ENCODE data around the gene PHYHD1. TPM values are rescaled to one million over a fixed set of nuclear protein-coding genes. Genes with fewer than 3 reads are reported as not detected.
A peak's percentile ranks its signal among the peaks of the same experiment; 100 is the strongest.

Gene PHYHD1
- polyA plus RNA-seq, result 10 to 100 TPM; 19.8 to 39.5 TPM

DNA sequence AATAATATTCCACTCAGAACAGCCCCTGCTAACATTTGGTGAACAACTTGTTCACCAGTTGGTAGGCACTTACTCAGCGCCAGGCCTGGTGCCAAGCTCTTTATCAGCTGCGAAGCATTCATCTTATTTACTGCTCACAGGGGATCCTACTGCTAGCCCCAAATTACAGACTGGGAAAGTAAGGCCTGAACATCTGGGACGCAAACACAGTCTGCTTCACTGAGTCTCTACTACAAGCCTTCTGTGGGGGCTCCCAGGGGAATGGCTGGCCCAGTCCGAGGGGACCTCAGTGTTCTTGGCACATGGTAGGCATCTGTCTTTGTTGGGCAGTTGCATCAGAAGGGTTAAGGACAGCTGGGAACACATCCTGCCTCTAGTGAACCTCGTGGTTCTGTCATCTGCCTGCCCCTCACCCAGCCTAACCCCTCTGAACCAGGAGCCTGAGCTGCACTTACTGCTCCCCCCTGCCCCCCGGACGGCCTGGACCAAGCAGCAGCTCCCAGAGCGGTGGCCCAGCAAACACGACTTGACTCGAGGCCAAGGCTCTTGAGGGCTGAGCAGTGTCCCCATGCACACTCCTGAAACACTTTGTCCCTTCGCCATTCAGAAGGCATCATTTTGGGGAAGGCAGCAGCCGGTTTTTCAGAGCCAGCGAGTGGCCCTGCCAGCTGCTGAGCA is at the start of gene PHYHD1:
Gene PHYHD1 (plus strand): TSS at position 602 of the 678 bp plus-strand sequence. CDS start 1,342 bp downstream, outside the sequence.
- H3K27me3 ChIP-seq (ENCODE audit: control insufficient read depth in 1 of 2, insufficient read depth in 2 of 2, low read length in 2 of 2), result no peaks in the 10 kb centered on the region
- peaks cover 8 to 31% of the 10 kb centered on the region in 2 donors for H3K36me3 ChIP-seq (ENCODE audit: control insufficient read depth in 2 of 2, insufficient read depth in 2 of 2, low read length in 1 of 2)
- H3K4me1 ChIP-seq (ENCODE audit: control insufficient read depth in 2 of 2, insufficient read depth in 2 of 2, low read length in 1 of 2), result peaks cover 18 to 32% of the 10 kb centered on the region in 2 donors
- H3K4me3 ChIP-seq (ENCODE audit: low read depth in 1 of 2, low read length in 2 of 2), result peak within 1 kb of the TSS; percentile 41 to 42
- H3K27ac ChIP-seq (ENCODE audit: low read depth in 2 of 2, low read length in 1 of 2), result peak within 1 kb of the TSS; percentile 74 to 89
- 50 to 52% methylated on average over 13 of the region's 13 CpGs for WGBS, 2 donors
- no peaks in the 10 kb centered on the region for H3K9me3 ChIP-seq (ENCODE audit: control insufficient read depth in 2 of 2, insufficient read depth in 1 of 2, low read depth in 1 of 2, low read length in 1 of 2)

DNA sequence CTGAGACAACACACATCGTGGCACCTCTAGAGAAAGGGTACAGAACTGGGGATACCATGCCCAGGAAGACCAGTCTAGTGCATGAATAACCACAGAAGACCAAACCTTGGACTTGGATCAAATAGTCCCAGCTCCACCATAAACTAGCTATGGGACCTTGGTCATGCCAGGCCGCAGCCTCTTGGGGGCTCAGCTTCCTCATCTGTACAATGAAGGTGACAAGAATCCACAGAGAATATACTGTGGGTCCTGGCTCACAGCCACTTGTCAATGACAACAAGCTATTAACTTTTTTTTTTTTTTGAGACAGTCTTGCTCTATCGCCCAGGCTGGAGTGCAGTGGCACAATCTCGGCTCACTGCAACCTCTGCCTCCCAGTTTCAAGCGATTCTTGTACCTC is 42.9 kb upstream of the PHYHD1 start:
- H3K4me3 ChIP-seq (ENCODE audit: low read depth in 1 of 2, low read length in 2 of 2), result no peak overlapping the region
- WGBS, 2 donors, result 80 to 87% methylated on average over 5 of the region's 5 CpGs
- no peak overlapping the region for H3K27ac ChIP-seq (ENCODE audit: low read depth in 2 of 2, low read length in 1 of 2)
- H3K4me1 ChIP-seq (ENCODE audit: control insufficient read depth in 2 of 2, insufficient read depth in 2 of 2, low read length in 1 of 2), result peaks cover under 1 to 6% of the 10 kb centered on the region in 2 donors
- H3K27me3 ChIP-seq (ENCODE audit: control insufficient read depth in 1 of 2, insufficient read depth in 2 of 2, low read length in 2 of 2), result no peaks in the 10 kb centered on the region
- no peaks in the 10 kb centered on the region for H3K36me3 ChIP-seq (ENCODE audit: control insufficient read depth in 2 of 2, insufficient read depth in 2 of 2, low read length in 1 of 2)
- H3K9me3 ChIP-seq (ENCODE audit: control insufficient read depth in 2 of 2, insufficient read depth in 1 of 2, low read depth in 1 of 2, low read length in 1 of 2), result no peaks in the 10 kb centered on the region

DNA sequence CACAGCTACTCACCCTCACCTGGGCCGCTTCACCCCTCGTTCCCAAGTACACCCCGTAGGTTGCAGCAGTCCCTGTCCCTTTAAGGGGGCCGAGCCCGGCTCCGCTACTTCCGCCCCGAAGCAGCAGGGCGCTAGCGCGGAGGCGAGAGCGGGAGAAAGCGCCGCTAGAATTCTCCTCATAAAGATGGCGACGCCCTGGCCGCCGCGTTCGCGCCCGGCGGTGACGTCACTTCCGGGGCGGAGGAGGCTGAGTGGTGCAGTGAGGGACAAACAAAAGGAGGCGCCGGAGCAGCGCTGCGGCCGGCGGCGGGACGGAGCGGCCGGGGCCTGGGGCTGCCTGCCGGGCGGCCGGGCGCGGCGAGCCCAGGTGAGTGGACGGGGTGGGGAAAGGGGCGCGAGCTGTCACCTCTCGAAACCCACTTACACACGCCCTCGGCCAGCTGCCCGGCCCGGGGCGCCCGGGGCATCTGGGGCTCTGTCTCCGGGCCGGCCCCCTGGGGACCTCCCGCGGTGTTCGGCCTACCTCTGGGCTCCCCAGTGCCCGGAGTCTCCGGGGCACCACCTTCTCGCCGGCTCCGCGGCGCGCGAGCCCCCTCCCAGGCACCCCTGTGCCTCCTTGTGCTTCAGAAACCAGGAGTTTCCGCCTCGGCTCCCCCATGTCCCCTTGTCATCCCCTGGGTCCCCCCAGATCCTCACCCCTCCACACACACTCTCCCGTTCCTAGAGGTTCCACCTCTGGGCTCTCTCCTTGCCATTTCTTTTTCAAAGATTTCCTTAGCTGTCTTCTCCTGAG is 38.7 kb upstream of the PHYHD1 start, which contains the start of the genes KYAT1 and LRRC8A:
Gene KYAT1 (minus strand): TSS at position 67 of the 793 bp plus-strand sequence. CDS start 36,545 bp downstream, outside the sequence.
Gene LRRC8A (plus strand): TSS at position 250 of the 793 bp plus-strand sequence. CDS start 25,032 bp downstream, outside the sequence.
- no peaks in the 10 kb centered on the region for H3K27me3 ChIP-seq (ENCODE audit: control insufficient read depth in 1 of 2, insufficient read depth in 2 of 2, low read length in 2 of 2)
- H3K4me3 ChIP-seq (ENCODE audit: low read depth in 1 of 2, low read length in 2 of 2), result peak within 1 kb of the TSS; percentile 82 to 86
- H3K9me3 ChIP-seq (ENCODE audit: control insufficient read depth in 2 of 2, insufficient read depth in 1 of 2, low read depth in 1 of 2, low read length in 1 of 2), result no peaks in the 10 kb centered on the region
- 1% methylated on average over 58 to 70 of the region's 70 CpGs for WGBS, 2 donors
- H3K27ac ChIP-seq (ENCODE audit: low read depth in 2 of 2, low read length in 1 of 2), result peak within 1 kb of the TSS; percentile 95 to 96
- peaks cover 4 to 8% of the 10 kb centered on the region in 2 donors for H3K36me3 ChIP-seq (ENCODE audit: control insufficient read depth in 2 of 2, insufficient read depth in 2 of 2, low read length in 1 of 2)
- peaks cover 8 to 25% of the 10 kb centered on the region in 2 donors for H3K4me1 ChIP-seq (ENCODE audit: control insufficient read depth in 2 of 2, insufficient read depth in 2 of 2, low read length in 1 of 2)

DNA sequence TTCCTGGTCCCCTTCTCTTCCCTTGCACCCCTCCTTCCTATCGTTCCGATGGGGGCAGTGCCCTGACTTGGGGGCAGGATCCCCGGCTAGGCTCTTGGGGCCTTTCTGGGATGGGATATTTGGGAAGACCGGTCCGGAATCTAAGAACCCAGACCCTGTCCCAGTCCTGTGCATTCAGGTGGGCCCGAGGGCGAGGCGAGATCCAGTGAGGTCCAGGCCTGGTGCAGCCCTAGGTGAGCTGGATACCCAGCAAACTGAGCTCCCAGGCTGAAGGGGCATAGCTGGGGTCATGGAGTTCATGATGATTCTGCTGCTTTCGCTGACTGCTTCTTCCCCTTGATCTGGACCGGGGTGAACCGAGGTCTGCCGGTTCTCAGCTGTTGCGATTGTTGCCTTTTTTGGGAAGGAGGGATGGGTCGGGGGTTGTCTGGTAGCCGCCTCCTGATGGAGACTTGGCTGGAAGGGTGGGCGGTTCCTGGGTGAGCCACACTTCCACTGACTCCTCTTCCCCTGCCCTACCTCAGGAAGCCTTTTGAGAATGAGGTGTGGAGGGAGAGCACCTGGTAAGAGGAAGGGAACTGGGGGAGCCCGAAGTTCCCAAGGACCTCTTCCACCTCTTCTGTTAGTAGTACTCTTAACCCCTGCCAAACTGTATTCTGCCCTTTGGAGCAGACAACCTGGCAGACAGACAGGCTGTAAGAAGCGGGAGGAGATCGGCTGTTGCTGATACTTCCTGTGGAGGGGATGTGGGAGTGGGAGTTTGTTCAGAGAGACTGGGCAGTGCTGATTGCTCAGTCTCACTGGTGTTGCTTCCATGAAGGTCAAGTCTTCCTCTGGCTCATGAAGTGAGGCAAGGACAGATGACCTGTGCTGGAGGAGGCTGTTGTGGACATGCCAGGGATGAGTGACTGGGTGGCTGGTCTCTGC is 37.8 kb upstream of the PHYHD1 start:
- H3K4me3 ChIP-seq (ENCODE audit: low read depth in 1 of 2, low read length in 2 of 2), result peak overlapping the region; percentile 82 to 86
- peaks cover 8 to 28% of the 10 kb centered on the region in 2 donors for H3K4me1 ChIP-seq (ENCODE audit: control insufficient read depth in 2 of 2, insufficient read depth in 2 of 2, low read length in 1 of 2)
- 0 to 1% methylated on average over 19 of the region's 19 CpGs for WGBS, 2 donors
- H3K9me3 ChIP-seq (ENCODE audit: control insufficient read depth in 2 of 2, insufficient read depth in 1 of 2, low read depth in 1 of 2, low read length in 1 of 2), result no peaks in the 10 kb centered on the region
- peaks cover 4 to 9% of the 10 kb centered on the region in 2 donors for H3K36me3 ChIP-seq (ENCODE audit: control insufficient read depth in 2 of 2, insufficient read depth in 2 of 2, low read length in 1 of 2)
- no peaks in the 10 kb centered on the region for H3K27me3 ChIP-seq (ENCODE audit: control insufficient read depth in 1 of 2, insufficient read depth in 2 of 2, low read length in 2 of 2)
- H3K27ac ChIP-seq (ENCODE audit: low read depth in 2 of 2, low read length in 1 of 2), result peak overlapping the region; percentile 95 to 96

DNA sequence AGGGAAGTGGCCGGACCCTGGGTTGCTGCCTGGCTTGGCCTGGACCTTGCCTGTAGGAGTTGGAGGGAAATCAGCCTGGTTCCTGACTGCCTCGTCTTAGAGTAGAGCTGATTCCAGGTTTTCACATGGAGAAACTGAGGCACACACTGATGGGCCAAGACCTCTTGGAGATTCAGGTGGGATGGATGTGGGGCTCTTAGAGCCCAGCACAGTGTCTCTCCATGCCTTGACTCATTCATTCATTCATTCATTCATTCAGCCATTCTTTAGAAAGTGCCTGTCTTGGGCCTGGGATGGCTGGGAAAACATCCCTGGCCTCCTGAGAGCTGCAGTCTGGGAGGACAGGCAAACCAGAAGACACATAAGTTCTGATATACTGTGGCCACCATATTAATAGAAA is 36.6 kb upstream of the PHYHD1 start:
- WGBS, 2 donors, result 72 to 87% methylated on average over 2 of the region's 2 CpGs
- Histone ChIP-seq H3K27me3 (ENCODE audit: control insufficient read depth in 1 of 2, insufficient read depth in 2 of 2, low read length in 2 of 2) (no peaks in the 10 kb centered on the region), H3K27ac (ENCODE audit: low read depth in 2 of 2, low read length in 1 of 2) (peak overlapping the region; percentile 75 to 89), H3K4me3 (ENCODE audit: low read depth in 1 of 2, low read length in 2 of 2) (no peak overlapping the region), H3K4me1 (ENCODE audit: control insufficient read depth in 2 of 2, insufficient read depth in 2 of 2, low read length in 1 of 2) (peaks cover 8 to 38% of the 10 kb centered on the region in 2 donors), H3K36me3 (ENCODE audit: control insufficient read depth in 2 of 2, insufficient read depth in 2 of 2, low read length in 1 of 2) (peaks cover 12 to 21% of the 10 kb centered on the region in 2 donors), H3K9me3 (ENCODE audit: control insufficient read depth in 2 of 2, insufficient read depth in 1 of 2, low read depth in 1 of 2, low read length in 1 of 2) (no peaks in the 10 kb centered on the region)

DNA sequence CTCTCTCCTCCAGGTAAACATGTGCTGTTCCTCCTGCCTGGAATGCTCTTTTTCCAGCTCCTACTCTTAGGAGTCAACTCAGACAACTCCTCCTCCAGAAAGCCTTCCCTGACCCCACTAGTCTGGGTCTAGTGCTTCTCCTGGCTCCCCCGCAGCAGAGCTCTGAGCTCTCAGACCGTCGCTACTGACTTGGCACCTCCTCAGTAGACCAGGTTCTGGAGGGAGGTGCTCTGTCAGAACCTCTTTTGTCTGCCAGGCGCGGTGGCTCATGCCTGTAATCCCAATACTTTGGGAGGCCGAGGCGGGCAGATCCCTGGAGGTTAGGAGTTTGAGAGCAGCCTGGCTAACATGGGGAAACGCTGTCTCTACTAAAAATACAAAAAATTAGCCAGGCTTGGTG is 35.4 kb upstream of the PHYHD1 start:
- Histone ChIP-seq H3K27ac (ENCODE audit: low read depth in 2 of 2, low read length in 1 of 2) (peak overlapping the region; percentile 75 to 89), H3K4me3 (ENCODE audit: low read depth in 1 of 2, low read length in 2 of 2) (no peak overlapping the region), H3K4me1 (ENCODE audit: control insufficient read depth in 2 of 2, insufficient read depth in 2 of 2, low read length in 1 of 2) (peaks cover 10 to 39% of the 10 kb centered on the region in 2 donors), H3K36me3 (ENCODE audit: control insufficient read depth in 2 of 2, insufficient read depth in 2 of 2, low read length in 1 of 2) (peaks cover 12 to 23% of the 10 kb centered on the region in 2 donors), H3K27me3 (ENCODE audit: control insufficient read depth in 1 of 2, insufficient read depth in 2 of 2, low read length in 2 of 2) (no peaks in the 10 kb centered on the region), H3K9me3 (ENCODE audit: control insufficient read depth in 2 of 2, insufficient read depth in 1 of 2, low read depth in 1 of 2, low read length in 1 of 2) (no peaks in the 10 kb centered on the region)
- WGBS, 2 donors, result 47 to 71% methylated on average over 8 of the region's 8 CpGs

DNA sequence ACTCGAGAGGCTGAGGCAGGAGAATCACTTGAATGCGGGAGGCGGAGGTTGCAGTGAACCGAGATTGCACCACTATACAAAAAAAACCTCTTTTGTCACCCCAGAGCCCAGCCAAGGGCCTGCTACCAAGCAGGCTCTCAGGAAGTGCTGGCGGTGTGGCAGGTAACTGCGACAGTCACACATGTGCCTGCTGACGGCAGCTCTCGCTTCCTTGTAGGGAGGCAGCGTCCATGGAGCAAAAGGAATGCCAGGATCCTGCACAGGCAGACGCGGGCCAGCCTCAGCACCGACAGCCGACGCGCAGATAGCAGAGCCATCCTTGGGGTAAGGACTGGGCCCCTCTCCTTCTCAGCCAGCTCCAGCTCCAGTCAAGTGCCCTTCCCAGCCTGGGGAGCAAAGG is 35.0 kb upstream of the PHYHD1 start:
- peak overlapping the region; percentile 75 to 89 for H3K27ac ChIP-seq (ENCODE audit: low read depth in 2 of 2, low read length in 1 of 2)
- H3K4me3 ChIP-seq (ENCODE audit: low read depth in 1 of 2, low read length in 2 of 2), result no peak overlapping the region
- H3K27me3 ChIP-seq (ENCODE audit: control insufficient read depth in 1 of 2, insufficient read depth in 2 of 2, low read length in 2 of 2), result no peaks in the 10 kb centered on the region
- H3K36me3 ChIP-seq (ENCODE audit: control insufficient read depth in 2 of 2, insufficient read depth in 2 of 2, low read length in 1 of 2), result peaks cover 12 to 24% of the 10 kb centered on the region in 2 donors
- peaks cover 11 to 42% of the 10 kb centered on the region in 2 donors for H3K4me1 ChIP-seq (ENCODE audit: control insufficient read depth in 2 of 2, insufficient read depth in 2 of 2, low read length in 1 of 2)
- 70 to 78% methylated on average over 15 of the region's 15 CpGs for WGBS, 2 donors
- H3K9me3 ChIP-seq (ENCODE audit: control insufficient read depth in 2 of 2, insufficient read depth in 1 of 2, low read depth in 1 of 2, low read length in 1 of 2), result no peaks in the 10 kb centered on the region

DNA sequence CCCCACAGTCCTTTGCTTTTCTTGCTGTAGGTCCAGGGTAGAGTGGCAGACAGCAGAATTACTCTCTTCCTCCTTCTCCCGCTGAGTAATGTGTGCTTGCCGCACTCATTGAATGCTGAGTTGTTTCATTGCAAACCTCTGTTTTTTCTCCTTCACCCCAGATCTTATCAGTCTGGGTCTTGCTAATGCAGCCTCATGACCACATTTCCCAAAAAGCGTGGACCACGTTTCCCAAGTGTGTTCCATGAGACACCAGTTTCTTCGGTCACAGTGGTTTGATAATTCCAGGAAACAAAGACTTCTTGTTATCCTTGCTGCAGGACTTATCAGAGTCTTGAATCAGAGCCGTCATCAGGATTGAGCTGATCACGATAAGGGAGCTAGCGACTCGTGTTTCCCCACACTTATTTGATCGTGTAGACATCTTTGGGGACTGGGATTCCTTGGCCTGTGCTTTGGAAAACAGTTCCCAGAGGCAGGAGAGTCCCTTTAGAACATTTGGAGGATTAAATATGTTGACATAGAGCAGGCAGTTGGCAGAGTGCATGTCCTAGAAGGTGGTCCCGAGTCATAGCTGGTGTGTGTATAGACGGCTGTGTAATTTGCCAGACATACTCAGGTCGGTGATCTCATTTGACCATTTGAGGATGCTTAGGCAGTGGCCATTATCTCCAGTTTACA is 34.4 kb upstream of the PHYHD1 start:
- H3K4me1 ChIP-seq (ENCODE audit: control insufficient read depth in 2 of 2, insufficient read depth in 2 of 2, low read length in 1 of 2), result peaks cover 12 to 43% of the 10 kb centered on the region in 2 donors
- no peaks in the 10 kb centered on the region for H3K27me3 ChIP-seq (ENCODE audit: control insufficient read depth in 1 of 2, insufficient read depth in 2 of 2, low read length in 2 of 2)
- H3K4me3 ChIP-seq (ENCODE audit: low read depth in 1 of 2, low read length in 2 of 2), result no peak overlapping the region
- peak overlapping the region; percentile 75 to 89 for H3K27ac ChIP-seq (ENCODE audit: low read depth in 2 of 2, low read length in 1 of 2)
- H3K36me3 ChIP-seq (ENCODE audit: control insufficient read depth in 2 of 2, insufficient read depth in 2 of 2, low read length in 1 of 2), result peaks cover 12 to 24% of the 10 kb centered on the region in 2 donors
- 55 to 59% methylated on average over 13 of the region's 13 CpGs for WGBS, 2 donors
- H3K9me3 ChIP-seq (ENCODE audit: control insufficient read depth in 2 of 2, insufficient read depth in 1 of 2, low read depth in 1 of 2, low read length in 1 of 2), result no peaks in the 10 kb centered on the region

All from esophagus (tissue), 2 donors.